Activated T-helper 1 cell treated with Interleukin-2 at 50 U/mL for 16 hours (primary cell): ENCODE measurements around the gene MYOF.

ENCODE experiments used
- DNase-seq: peaks from one replicate; pipeline ENCODE4 v3.0.0-alpha.2; 2020; ENCODE audit warnings: low read depth

MYOF gene, protein sequence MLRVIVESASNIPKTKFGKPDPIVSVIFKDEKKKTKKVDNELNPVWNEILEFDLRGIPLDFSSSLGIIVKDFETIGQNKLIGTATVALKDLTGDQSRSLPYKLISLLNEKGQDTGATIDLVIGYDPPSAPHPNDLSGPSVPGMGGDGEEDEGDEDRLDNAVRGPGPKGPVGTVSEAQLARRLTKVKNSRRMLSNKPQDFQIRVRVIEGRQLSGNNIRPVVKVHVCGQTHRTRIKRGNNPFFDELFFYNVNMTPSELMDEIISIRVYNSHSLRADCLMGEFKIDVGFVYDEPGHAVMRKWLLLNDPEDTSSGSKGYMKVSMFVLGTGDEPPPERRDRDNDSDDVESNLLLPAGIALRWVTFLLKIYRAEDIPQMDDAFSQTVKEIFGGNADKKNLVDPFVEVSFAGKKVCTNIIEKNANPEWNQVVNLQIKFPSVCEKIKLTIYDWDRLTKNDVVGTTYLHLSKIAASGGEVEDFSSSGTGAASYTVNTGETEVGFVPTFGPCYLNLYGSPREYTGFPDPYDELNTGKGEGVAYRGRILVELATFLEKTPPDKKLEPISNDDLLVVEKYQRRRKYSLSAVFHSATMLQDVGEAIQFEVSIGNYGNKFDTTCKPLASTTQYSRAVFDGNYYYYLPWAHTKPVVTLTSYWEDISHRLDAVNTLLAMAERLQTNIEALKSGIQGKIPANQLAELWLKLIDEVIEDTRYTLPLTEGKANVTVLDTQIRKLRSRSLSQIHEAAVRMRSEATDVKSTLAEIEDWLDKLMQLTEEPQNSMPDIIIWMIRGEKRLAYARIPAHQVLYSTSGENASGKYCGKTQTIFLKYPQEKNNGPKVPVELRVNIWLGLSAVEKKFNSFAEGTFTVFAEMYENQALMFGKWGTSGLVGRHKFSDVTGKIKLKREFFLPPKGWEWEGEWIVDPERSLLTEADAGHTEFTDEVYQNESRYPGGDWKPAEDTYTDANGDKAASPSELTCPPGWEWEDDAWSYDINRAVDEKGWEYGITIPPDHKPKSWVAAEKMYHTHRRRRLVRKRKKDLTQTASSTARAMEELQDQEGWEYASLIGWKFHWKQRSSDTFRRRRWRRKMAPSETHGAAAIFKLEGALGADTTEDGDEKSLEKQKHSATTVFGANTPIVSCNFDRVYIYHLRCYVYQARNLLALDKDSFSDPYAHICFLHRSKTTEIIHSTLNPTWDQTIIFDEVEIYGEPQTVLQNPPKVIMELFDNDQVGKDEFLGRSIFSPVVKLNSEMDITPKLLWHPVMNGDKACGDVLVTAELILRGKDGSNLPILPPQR (N-terminal part only)

DNA sequence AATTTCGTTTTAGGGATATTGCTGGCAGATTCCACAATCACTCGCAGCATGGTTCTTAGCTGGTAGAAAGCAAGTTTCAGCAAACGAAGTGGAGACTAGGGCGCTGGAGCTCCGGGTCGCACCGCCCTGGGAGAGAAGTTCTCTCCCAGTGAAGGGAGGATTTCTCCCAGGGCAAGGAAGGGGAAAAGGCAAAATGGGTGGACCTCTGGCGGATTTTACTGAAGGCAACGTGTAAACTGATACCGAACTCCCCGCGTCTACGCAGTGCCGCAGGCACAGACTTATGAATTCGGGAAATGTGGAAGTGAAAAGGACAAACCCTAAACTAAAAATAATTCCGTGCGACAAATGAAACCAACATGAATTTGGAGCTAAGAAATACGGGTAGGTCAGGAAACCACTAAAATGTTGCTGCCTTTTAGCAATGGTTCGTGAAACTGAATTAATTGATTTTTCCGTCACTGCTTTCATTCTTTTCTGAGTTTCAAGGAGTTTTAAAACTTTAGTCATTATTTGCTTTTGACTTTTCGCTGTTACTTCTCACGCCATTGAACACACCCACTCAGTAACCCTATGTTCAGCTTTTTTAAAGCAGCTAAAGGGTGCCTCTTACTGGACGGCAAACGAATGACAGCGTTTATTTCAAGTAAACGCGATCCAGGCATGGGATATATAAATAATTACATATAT is at the start of gene MYOF:
MYOF (minus strand) TSS at position 190 of the 690 bp plus-strand sequence; CDS start at position 50, 140 bp downstream.
- DNase-seq, result peak; percentile 11

DNA sequence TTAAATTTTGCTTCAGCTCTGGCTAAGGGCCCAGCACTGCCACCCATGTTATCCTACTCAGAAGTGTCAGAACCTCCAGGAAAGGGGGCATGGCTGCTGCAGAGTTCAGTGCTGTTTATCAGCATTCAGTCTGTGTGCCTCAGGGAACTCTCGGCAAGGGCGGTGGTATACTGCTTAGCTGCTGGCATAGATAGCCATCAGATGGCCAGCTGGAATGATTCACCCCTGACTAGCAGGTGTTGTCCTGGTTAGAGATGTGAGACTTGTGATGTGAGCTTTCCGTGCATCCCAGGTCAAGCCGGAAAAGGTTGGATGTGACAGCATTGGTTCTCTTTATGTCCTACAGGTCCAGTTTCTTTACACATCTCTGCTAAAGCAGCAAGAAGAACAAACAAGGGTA is 36.4 kb upstream of the MYOF start:
- DNase-seq, result no peak

DNA sequence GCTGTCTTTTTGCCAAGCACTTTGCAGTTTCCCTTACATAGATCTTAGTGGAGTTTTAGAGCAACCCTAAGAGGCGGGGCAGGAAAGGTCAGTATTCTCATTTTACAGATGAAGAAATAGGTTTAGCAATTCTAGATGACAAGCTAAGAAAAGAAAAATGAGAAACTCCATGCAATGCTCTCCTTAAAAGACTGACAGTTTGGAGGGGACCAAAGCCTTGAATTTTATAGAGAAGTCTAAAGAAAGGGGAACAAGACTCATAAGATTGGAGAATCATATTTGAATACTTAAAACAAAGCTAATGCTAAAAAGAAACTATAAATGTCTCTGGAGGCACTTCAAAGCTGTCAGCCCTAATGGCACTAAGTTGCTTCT is 33.9 kb upstream of the MYOF start:
- no peak for DNase-seq

DNA sequence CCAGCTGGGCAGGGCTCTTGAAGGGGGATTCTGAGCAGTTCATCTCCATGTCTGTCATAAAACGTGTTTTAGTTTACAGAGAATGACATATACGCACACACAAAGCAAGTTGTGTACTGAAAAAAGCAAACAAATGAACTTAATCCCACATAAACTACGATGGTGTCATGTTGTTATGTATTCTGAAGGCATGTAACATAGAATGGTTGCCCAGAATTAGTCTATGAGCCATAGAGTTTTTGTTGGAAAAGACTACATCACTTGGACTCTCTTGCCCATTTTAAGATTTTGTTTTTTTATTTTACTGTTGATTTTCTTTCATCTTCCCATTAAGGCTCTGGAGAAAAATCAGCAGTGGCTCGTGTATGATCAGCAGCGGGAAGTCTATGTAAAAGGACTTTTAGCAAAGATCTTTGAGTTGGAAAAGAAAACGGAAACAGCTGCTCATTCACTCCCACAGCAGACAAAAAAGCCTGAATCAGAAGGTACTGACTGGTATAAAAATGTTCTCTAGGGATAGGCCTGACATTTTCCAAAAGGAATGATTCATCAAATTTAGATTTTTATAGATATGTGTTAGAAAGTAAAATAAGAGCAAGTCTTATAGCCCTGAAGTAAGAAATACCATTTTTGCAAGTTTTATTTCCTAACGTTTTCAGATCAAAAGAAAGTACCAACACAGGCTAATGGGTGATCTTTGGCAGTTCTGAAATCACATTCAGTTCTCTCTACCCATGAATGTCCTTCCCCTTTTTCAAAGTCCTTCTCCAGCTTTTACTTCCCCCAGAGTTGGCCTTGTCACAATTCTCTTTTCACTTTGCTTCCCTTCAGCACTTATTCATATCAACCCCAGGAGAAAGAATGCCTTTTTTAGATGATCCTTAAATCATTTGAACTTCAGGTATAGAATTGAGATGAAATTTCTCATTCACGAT is 33.2 kb upstream of the MYOF start:
- DNase-seq, result no peak

DNA sequence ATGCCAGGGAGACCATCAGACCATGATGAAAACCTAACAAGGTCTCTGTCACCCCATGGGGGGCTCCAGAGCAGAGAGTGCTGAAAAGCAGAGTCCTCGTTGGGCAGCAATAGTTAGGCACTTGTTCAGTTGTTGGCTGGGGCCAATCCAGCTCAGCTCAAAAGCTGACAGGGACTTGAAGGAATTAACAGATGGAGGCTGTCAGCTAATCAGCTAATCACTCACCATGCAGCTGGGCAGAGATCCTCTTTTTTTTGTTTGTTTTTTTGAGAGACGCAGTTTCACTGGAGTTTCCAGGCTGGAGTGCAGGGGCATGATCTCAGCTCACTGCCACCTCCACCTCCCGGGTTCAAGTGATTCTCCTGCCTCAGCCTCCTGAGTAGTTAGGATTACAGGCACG is 32.4 kb upstream of the MYOF start:
- DNase-seq, result no peak

DNA sequence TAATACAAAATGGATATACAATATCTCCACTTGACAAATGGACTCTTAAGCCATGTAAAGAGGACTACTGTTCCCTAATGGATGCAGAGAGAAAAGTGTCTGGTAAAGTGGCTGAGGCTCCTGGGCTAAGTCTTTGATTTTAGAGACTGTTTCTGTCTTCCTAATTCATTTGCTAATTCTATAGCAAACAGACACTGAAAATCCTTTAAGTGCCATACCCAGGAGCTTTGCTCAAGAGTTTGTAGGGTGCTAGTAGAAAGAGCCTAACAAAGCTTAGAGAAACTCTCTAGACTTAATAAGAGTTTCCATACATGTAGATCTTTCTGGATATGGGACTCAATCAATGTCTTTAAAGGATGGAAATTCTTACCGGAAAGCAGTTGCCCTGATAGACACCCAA is 31.0 kb upstream of the MYOF start:
- no peak for DNase-seq

DNA sequence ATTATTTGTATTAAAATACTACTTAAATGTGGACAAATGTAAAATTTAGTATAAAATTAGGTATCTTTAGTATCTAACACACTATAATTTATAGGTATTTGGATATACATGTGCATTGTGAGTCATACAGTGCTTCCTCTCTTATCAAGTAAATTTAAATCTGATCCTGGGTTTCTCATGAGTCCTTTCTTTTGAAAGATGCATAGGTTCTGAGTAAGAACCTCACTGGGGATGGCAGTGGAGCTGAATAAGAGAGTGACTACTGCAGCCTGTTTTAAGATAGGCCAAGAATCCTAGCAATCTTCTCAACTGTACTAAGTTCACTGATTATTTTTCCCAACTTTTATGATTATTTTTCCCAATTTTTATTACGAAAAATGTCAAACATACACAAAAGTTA is 30.4 kb upstream of the MYOF start:
- DNase-seq, result no peak

DNA sequence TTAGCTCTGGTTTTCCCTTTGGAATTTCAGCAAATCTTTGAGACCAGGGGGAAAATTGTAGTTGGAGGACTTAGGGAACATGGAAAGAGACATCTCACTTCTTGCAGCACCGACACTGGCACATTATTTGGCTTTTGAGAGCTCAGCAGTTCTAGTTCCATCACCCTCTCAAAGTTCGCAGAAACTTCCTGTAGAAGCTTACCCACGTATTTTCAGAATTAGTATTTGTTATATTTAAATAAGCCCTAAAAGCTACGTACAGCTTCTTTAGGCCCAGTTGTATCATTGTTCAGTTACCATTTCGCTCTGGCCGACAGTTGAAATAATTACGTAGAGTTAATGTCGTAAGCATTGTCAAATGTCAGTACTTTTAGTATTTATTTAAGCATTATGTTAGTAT is 27.7 kb upstream of the MYOF start:
- DNase-seq, result no peak

DNA sequence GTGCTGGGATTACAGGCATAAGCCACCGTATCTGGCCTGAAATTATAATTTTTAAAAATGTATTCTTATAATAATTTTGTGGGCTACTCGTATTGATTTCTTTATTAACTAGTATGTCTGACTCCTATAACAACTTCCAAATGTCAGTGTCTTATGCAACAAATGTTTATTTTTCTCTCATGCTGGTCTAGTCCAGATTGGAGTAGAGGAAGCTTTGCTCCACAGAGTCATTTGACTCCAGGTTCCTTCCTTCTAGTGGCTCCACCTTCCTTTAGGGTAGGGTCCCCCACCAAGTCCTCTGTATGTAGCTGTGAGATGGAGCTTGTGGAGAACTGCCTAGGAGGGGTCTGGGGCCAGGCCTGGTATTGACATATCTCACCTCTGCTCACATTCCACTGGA is 22.9 kb upstream of the MYOF start:
- no peak for DNase-seq

DNA sequence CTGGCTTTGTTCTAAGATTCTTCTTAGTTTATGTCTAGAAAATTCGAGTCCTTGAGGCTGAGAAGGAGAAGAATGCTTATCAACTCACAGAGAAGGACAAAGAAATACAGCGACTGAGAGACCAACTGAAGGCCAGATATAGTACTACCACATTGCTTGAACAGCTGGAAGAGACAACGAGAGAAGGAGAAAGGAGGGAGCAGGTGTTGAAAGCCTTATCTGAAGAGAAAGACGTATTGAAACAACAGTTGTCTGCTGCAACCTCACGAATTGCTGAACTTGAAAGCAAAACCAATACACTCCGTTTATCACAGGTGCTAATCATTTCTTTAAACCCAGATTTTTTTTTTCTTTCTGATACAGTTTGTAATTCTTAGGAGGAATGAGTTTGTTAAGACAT is 20.9 kb upstream of the MYOF start:
- DNase-seq, result no peak

DNA sequence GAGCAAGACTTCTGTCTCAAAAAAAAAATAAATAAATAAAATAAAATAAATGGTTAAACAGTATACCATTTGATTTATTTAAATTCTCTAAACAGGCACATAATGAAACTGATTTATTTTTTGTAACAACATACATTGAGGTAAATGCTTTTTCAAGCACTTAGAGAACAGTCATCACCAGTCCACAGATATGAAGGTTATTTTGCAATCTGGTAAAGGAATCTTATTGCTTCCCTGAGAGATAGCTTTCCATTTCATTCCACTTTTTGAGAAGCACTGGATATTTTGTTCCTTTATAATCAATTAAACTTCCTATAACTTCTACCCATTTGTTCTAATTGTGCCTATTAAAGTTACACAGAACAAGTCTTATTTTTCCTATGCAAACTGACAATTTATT is 19.5 kb upstream of the MYOF start:
- no peak for DNase-seq

DNA sequence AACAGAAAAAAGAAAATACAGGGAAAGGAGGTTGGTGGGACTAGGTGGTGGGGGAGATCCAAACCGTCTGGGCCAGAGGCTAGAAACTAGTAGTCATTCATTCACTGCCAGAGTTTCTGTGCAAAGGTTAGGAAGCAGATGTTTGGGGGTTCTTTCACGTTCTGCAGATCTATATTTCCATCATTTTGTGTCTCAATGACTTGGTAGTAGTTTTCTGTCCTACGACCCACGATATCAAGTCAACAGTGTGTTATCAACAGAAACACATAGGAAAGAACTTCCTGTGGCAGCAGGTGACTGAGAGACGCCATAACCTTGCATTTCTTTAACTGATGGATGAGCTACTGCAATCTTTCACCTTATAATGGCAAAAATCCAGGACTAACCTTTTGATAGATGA is 16.0 kb upstream of the MYOF start:
- no peak for DNase-seq

DNA sequence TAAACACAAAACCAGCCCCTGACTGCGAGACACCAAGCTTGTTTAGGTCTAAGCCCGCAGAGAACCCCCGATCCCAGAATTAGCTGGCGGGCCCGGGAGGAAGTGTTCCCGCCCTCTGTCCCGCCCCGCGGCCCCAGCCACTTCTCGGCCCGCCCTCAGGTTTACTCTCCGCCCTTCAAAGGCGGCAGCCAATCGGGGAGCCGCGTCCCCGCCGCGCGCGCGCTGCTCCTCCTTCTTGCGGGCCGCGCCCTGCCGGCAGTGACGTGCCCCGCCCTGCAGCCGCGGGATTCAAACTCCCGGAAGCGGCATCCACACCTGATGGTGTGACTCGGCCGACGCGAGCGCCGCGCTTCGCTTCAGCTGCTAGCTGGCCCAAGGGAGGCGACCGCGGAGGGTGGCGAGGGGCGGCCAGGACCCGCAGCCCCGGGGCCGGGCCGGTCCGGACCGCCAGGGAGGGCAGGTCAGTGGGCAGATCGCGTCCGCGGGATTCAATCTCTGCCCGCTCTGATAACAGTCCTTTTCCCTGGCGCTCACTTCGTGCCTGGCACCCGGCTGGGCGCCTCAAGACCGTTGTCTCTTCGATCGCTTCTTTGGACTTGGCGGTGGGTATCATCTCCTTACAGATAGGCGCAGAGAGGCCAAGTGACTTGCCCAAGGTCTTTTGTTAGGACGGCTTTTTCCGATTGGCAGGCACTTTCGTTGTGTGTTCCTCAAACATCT is 14.3 kb upstream of the MYOF start, which contains the start of gene CEP55:
CEP55 (plus strand) TSS at position 291 of the 720 bp plus-strand sequence. CDS start 3,440 bp downstream, outside the sequence.
- peak; percentile 95 for DNase-seq

DNA sequence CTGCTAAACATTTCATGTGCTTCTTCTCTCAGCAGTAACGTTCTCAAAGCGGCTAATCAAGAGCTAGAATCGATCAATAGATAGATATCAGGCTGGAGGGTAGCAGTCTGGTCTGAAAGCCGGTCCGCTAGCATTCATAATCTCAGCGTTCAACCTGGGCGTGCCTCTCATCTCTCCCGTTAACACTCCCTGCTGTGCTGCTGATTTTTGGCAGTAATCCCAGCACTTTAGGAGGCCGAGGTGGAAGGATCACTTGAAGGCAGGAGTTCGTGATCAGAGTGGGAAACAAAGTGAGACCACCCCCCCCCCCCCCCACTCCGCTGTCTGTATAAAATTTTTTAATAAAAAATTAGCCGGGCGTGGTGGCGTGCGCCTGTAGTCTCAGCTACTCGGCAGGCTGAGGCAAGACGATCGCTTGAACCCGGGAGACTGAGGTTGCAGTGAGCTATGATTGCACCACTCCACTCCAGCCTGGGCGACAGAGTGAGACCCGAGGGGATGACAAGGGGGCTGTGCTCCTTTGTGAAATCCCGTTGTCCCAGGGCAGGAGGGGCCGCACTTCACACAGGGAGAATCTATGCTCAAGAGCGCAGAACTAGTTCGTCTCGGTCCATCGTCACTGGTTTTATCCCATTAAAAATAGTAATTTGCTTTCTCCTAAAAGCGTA is 13.7 kb upstream of the MYOF start:
- no peak for DNase-seq

DNA sequence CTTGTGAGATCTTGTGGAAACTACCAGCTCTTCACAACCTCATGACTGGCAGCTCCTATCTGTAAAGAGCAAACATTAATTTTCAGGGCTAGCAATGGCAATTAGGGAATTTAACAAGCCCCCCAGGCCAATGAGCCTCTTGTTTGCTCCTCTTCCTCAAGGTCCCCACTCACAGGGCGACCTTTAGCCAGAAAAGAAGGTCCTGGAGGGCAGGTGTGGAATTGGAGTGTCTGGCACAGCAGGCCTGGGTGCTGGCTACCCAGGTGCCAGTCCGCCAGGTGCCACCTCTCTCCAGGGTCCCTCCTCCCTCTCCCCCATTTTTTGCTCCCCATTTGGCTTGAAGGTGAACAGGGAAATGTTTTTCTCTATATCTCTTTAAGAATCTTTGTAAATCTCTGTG is 12.4 kb upstream of the MYOF start:
- no peak for DNase-seq

DNA sequence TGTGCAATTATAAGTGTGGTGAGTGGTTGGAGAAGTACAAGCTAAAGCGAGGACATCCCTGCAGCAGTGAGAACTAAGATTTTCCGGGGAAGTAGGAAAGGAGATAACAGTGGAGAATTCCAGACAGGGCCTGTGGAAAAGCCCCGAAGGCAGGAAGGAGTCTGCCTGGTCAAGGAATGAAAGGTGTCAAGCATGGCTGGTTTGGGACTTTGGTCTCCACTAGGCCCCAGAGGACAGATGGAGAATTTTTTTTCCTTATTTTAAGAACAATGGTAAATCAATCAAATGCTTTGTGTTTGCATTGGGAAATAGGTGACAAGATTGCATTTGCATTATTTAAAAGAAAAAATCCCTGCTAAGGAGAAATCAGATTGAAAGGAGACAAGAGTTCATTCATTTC is 11.0 kb upstream of the MYOF start:
- no peak for DNase-seq

DNA sequence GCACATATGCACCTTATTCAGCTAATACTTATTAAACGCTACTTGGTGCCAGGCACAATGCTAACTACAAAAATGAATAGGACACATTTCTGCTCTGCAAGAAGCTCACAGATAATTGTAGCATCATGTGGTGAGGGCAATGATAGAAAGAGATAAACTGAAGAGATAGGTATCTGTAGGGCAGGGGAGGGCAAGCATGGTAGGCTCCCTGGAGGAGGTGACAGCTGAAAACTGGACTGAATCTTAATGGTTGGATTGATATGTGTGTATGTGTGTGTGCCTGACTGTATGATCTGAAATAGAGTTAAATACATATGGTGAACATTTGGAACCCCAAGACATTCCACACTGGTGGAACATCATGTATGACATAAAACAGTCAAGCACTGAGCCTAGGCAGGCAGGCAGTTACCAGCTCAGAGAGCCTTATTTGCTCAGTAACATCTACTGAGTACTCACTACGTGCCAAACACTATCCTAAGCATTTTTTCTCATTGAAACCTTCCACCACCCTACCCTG is 9.5 kb upstream of the MYOF start:
- no peak for DNase-seq

DNA sequence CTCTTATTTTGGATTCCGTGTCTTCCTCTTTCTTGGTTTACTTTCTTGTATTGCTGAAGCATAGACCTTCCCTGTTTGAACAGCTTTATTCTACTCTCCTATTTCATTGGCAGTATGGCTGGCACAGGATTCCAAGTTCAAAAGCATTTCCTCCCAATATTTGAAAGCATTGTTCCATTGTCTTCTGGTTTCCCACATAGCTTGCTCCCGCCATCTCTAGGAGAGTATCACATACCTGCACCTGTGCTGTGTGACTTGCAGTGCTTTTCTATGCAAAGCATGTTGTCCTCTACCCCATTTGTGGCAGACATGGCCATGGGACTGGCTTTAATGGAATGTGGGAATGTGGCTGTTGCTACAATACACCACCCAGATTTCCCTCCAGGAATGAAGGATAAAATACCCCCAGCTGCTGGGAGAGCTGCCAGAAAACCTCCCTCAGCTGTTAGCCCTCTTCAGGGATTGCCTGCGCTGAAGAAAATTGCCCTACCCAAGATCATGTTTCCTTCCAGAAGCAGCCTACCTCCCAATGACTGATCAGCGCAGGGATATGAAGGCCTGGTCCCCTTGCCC is 6.9 kb upstream of the MYOF start:
- DNase-seq, result no peak

DNA sequence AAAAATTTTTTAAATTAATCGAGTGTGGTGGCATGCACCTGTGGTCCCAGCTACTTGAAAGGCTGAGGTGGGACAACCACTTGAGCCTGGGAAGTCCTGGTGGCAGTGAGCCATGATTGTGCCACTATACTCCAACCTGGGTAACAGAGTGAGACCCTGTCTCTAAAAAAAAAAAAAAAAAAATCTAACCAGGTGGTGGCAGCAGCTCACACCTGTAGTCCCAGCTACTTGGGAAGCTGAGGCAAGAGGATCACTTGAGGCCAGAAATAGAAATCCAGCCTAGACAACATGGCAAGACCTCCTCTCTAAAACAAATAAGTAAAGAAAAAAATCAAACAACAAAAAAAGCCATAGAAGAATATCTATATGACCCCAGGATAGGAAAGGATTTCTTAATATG is 3.6 kb upstream of the MYOF start:
- DNase-seq, result no peak
